Astrocyte (in vitro differentiated cells and primary cell): ENCODE data around the gene NCF2. TPM values are rescaled to one million over a fixed set of nuclear protein-coding genes. Genes with fewer than 3 reads are reported as not detected.

Source experiments
- DNase-seq: peaks from one replicate; pipeline ENCODE4 v3.0.0-alpha.2; 2010; ENCODE audit warnings: low read depth
- FAIRE-seq: peaks from 2 replicates; lab custom pipeline; 2011; peaks lifted over from hg19 to GRCh38; lab: Jason Lieb, UNC
- H2AFZ ChIP-seq: 2 replicates; pipeline ENCODE4 v1.6.0; 2012; ENCODE audit warnings: low read depth, low read length, inconsistent platforms
- H3K27ac ChIP-seq: 2 replicates; pipeline ENCODE4 v1.5.1; 2011; ENCODE audit warnings: low read depth, low read length, inconsistent platforms
- H3K27me3 ChIP-seq: 2 replicates; pipeline ENCODE4 v1.6.0; 2011; ENCODE audit warnings: low read length, inconsistent platforms; ENCODE audit not compliant: insufficient read depth
- H3K36me3 ChIP-seq: 2 replicates; pipeline ENCODE4 v1.5.1; 2011; ENCODE audit warnings: low read length, inconsistent platforms; ENCODE audit not compliant: insufficient read depth
- H3K4me1 ChIP-seq: 2 replicates; pipeline ENCODE4 v1.5.1; 2011; ENCODE audit warnings: low read length, inconsistent platforms; ENCODE audit not compliant: insufficient read depth
- H3K4me2 ChIP-seq: 2 replicates; pipeline ENCODE4 v1.6.0; 2012; ENCODE audit warnings: low read length, inconsistent platforms
- H3K4me3 ChIP-seq: 2 replicates; pipeline ENCODE4 v1.5.1; 2011; ENCODE audit warnings: low read depth, mild to moderate bottlenecking, low read length, inconsistent platforms; ENCODE audit not compliant: insufficient read depth
- H3K79me2 ChIP-seq: 2 replicates; pipeline ENCODE4 v1.6.0; 2012; ENCODE audit warnings: mild to moderate bottlenecking, low read length, inconsistent platforms; ENCODE audit not compliant: insufficient read depth
- H3K9ac ChIP-seq: 2 replicates; pipeline ENCODE4 v1.6.0; 2012; ENCODE audit warnings: mild to moderate bottlenecking, low read length, inconsistent platforms
- H3K9me3 ChIP-seq: 2 replicates; pipeline ENCODE4 v1.5.1; 2012; ENCODE audit warnings: low read depth, mild to moderate bottlenecking, low read length, inconsistent platforms; ENCODE audit not compliant: insufficient read depth
- H4K20me1 ChIP-seq: 2 replicates; pipeline ENCODE4 v1.6.0; 2012; ENCODE audit warnings: low read length, inconsistent platforms; ENCODE audit not compliant: insufficient read depth
- H3K27ac Mint-ChIP-seq: one replicate; pipeline ENCODE4 v1.8.0; 2021; ENCODE audit warnings: mild to moderate bottlenecking, mixed read lengths; ENCODE audit not compliant: unreplicated experiment
- H3K27me3 Mint-ChIP-seq: one replicate; pipeline ENCODE4 v1.8.0; 2021; ENCODE audit warnings: low read depth, mixed read lengths; ENCODE audit not compliant: unreplicated experiment
- H3K36me3 Mint-ChIP-seq: one replicate; pipeline ENCODE4 v1.8.0; 2021; ENCODE audit warnings: low read depth, mixed read lengths; ENCODE audit not compliant: unreplicated experiment
- H3K4me1 Mint-ChIP-seq: one replicate; pipeline ENCODE4 v1.8.0; 2021; ENCODE audit warnings: low read depth, mixed read lengths; ENCODE audit not compliant: unreplicated experiment
- H3K4me3 Mint-ChIP-seq: one replicate; pipeline ENCODE4 v1.8.0; 2021; ENCODE audit warnings: mild to moderate bottlenecking, moderate library complexity, mixed read lengths; ENCODE audit not compliant: unreplicated experiment
- H3K9me3 Mint-ChIP-seq: one replicate; pipeline ENCODE4 v1.8.0; 2021; ENCODE audit warnings: mild to moderate bottlenecking, mixed read lengths; ENCODE audit not compliant: unreplicated experiment
- CTCF ChIP-seq: IDR thresholded peaks from 2 replicates; pipeline ENCODE4 v1.5.1; 2011; ENCODE audit warnings: low read depth, mild to moderate bottlenecking, inconsistent platforms, low read length, moderate library complexity; ENCODE audit not compliant: insufficient read depth
- EZH2 ChIP-seq: IDR thresholded peaks from 2 replicates; pipeline ENCODE4 v1.6.1; 2012; ENCODE audit warnings: mild to moderate bottlenecking, low read length, inconsistent platforms; ENCODE audit not compliant: insufficient read depth
- total RNA-seq: library from RNA; stranded (reverse); gene quantifications from 2 replicates; pipeline ENCODE4 v1.2.1, GENCODE V29; 2021

The NCF2 gene
- total RNA-seq, 1 donor from 2014 or later: 4.3 TPM

DNA sequence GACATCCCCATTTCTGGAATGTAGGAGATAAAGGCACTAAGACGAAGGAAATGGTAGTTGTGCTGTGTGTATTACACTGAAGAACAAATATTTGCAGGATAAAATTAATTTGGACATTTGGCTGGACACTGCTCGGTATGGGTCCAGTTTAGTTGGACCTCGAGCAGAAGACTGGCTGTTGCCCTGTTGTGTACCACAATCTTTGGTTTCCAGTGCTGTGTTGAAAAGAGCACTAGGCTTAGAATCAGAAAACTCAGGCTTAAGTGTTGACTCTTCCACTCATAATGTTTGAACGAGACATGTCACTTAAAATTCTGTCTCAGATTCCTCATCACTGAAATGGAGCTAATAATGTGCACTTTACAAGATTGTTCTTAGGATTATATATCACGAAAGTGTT is 46.5 kb upstream of the NCF2 start:
- no peak overlapping the region for H3K27ac Mint-ChIP-seq
- H3K4me3 ChIP-seq: peak overlapping the region; percentile 90
- H3K36me3 Mint-ChIP-seq: no peaks in the 10 kb centered on the region
- FAIRE-seq (no peak), DNase-seq (no peak)
- no peak overlapping the region for H3K9ac ChIP-seq
- no peak overlapping the region for H2AFZ ChIP-seq
- H3K4me1 ChIP-seq: peaks cover 14% of the 10 kb centered on the region
- H3K27ac ChIP-seq: no peak overlapping the region
- TF ChIP-seq CTCF: no peak
- TF ChIP-seq EZH2: no peak
- H3K79me2 ChIP-seq: peaks cover 55% of the 10 kb centered on the region
- H3K9me3 ChIP-seq: no peaks in the 10 kb centered on the region
- H3K9me3 Mint-ChIP-seq: no peaks in the 10 kb centered on the region
- H3K36me3 ChIP-seq: peaks cover 6% of the 10 kb centered on the region
- H3K27me3 Mint-ChIP-seq: no peaks in the 10 kb centered on the region
- no peaks in the 10 kb centered on the region for H3K4me1 Mint-ChIP-seq
- H3K4me3 Mint-ChIP-seq: peak overlapping the region; percentile 99
- H3K4me2 ChIP-seq: peak overlapping the region; percentile 97
- H4K20me1 ChIP-seq: peaks cover 11% of the 10 kb centered on the region
- no peaks in the 10 kb centered on the region for H3K27me3 ChIP-seq

GRCh38 chr1:183636334-183636682 is 46.0 kb upstream of the NCF2 start:
- Histone ChIP-seq H3K27ac (peak overlapping the region; percentile 44), H3K9ac (peak overlapping the region; percentile 94), H3K9me3 (no peaks in the 10 kb centered on the region), H2AFZ (peak overlapping the region; percentile 94), H3K36me3 (peaks cover 8% of the 10 kb centered on the region), H3K4me1 (peaks cover 16% of the 10 kb centered on the region), H3K79me2 (peaks cover 59% of the 10 kb centered on the region), H3K4me3 (peak overlapping the region; percentile 90), H3K27me3 (no peaks in the 10 kb centered on the region), H4K20me1 (peaks cover 13% of the 10 kb centered on the region), H3K4me2 (peak overlapping the region; percentile 97)
- no peak for TF ChIP-seq CTCF
- TF ChIP-seq EZH2: no peak
- Mint-ChIP-seq H3K4me1 (no peaks in the 10 kb centered on the region), H3K4me3 (peak overlapping the region; percentile 99), H3K9me3 (no peaks in the 10 kb centered on the region), H3K27ac (peak overlapping the region; percentile 98), H3K27me3 (no peaks in the 10 kb centered on the region), H3K36me3 (no peaks in the 10 kb centered on the region)
- FAIRE-seq: no peak
- no peak for DNase-seq

GRCh38 chr1:183635606-183636333 is 45.5 kb upstream of the NCF2 start, which contains the start of gene ARPC5:
ARPC5 (minus strand) TSS chr1:183635783; CDS start chr1:183635659, 124 bp downstream.
- no peaks in the 10 kb centered on the region for H3K9me3 Mint-ChIP-seq
- no peaks in the 10 kb centered on the region for H3K36me3 Mint-ChIP-seq
- H3K27ac Mint-ChIP-seq: peak within 1 kb of the TSS; percentile 98
- H3K4me1 Mint-ChIP-seq: peaks cover 2% of the 10 kb centered on the region
- Histone ChIP-seq H2AFZ (peak within 1 kb of the TSS; percentile 94), H3K4me2 (peak within 1 kb of the TSS; percentile 97), H3K9me3 (no peaks in the 10 kb centered on the region), H3K79me2 (peaks cover 65% of the 10 kb centered on the region), H3K4me3 (peak within 1 kb of the TSS; percentile 90), H3K9ac (peak within 1 kb of the TSS; percentile 94), H3K4me1 (peaks cover 20% of the 10 kb centered on the region), H3K36me3 (peaks cover 11% of the 10 kb centered on the region), H4K20me1 (peaks cover 16% of the 10 kb centered on the region), H3K27me3 (no peaks in the 10 kb centered on the region), H3K27ac (peak within 1 kb of the TSS; percentile 90)
- H3K4me3 Mint-ChIP-seq: peak within 1 kb of the TSS; percentile 99
- TF ChIP-seq EZH2 (no peak), CTCF (no peak)
- no peaks in the 10 kb centered on the region for H3K27me3 Mint-ChIP-seq
- peak; percentile 94 for DNase-seq
- no peak for FAIRE-seq
